ENCODE results near the gene TRDN. TPM values are rescaled to one million over a fixed set of nuclear protein-coding genes. Genes with fewer than 3 reads are reported as not detected.

Gene TRDN
- total and polyA plus RNA-seq, 2 donors from 2014 or later: 0.19 TPM; not detected in 1

- H3K9me3 ChIP-seq (ENCODE audit: control insufficient read depth in 2 of 3, insufficient read depth in 1 of 3, low read length in 3 of 3): no peaks in the 10 kb centered on the region
- H3K27me3 ChIP-seq (ENCODE audit: control insufficient read depth, insufficient read depth, low read length): no peaks in the 10 kb centered on the region
- H3K4me3 ChIP-seq (ENCODE audit: low read length in 3 of 3): no peak overlapping the region
- no peak overlapping the region for H3K9ac ChIP-seq (ENCODE audit: low read length in 3 of 3)
- H3K4me1 ChIP-seq (ENCODE audit: control insufficient read depth in 2 of 3, insufficient read depth in 2 of 3, low read depth in 1 of 3, low read length in 3 of 3): no peaks in the 10 kb centered on the region
- TF ChIP-seq CTCF (IDR thresholded peaks at IDR 0.05; ENCODE audit: borderline replicate concordance, extremely low read depth, insufficient read depth): no peak
- no peak overlapping the region for H3K27ac ChIP-seq (ENCODE audit: low read depth in 2 of 2, low read length in 2 of 2)
- DNase-seq (no peak), FAIRE-seq (no peak)
- H3K36me3 ChIP-seq (ENCODE audit: control insufficient read depth in 2 of 3, insufficient read depth in 3 of 3, low read length in 3 of 3): no peaks in the 10 kb centered on the region
- intact Hi-C loops (cut with DNase I): no loop called here
Observed at GRCh38 chr6:123467392-123467791, 169.4 kb downstream of the TRDN start.

- no peaks in the 10 kb centered on the region for H3K27me3 ChIP-seq (ENCODE audit: control insufficient read depth, insufficient read depth, low read length)
- no peak for TF ChIP-seq CTCF (IDR thresholded peaks at IDR 0.05; ENCODE audit: borderline replicate concordance, extremely low read depth, insufficient read depth)
- FAIRE-seq (no peak), DNase-seq (no peak)
- no peaks in the 10 kb centered on the region for H3K9me3 ChIP-seq (ENCODE audit: control insufficient read depth in 2 of 3, insufficient read depth in 1 of 3, low read length in 3 of 3)
- H3K9ac ChIP-seq (ENCODE audit: low read length in 3 of 3): no peak overlapping the region
- H3K36me3 ChIP-seq (ENCODE audit: control insufficient read depth in 2 of 3, insufficient read depth in 3 of 3, low read length in 3 of 3): no peaks in the 10 kb centered on the region
- no peaks in the 10 kb centered on the region for H3K4me1 ChIP-seq (ENCODE audit: control insufficient read depth in 2 of 3, insufficient read depth in 2 of 3, low read depth in 1 of 3, low read length in 3 of 3)
- intact Hi-C loops (cut with DNase I): no loop called here
- H3K4me3 ChIP-seq (ENCODE audit: low read length in 3 of 3): no peak overlapping the region
- H3K27ac ChIP-seq (ENCODE audit: low read depth in 2 of 2, low read length in 2 of 2): no peak overlapping the region
Observed at GRCh38 chr6:123462152-123462551, 174.6 kb downstream of the TRDN start.

GRCh38 chr6:123458218-123458617 is 178.5 kb downstream of the TRDN start:
- Histone ChIP-seq H3K4me1 (ENCODE audit: control insufficient read depth in 2 of 3, insufficient read depth in 2 of 3, low read depth in 1 of 3, low read length in 3 of 3) (no peaks in the 10 kb centered on the region), H3K27ac (ENCODE audit: low read depth in 2 of 2, low read length in 2 of 2) (no peak overlapping the region), H3K4me3 (ENCODE audit: low read length in 3 of 3) (no peak overlapping the region), H3K36me3 (ENCODE audit: control insufficient read depth in 2 of 3, insufficient read depth in 3 of 3, low read length in 3 of 3) (no peaks in the 10 kb centered on the region), H3K9me3 (ENCODE audit: control insufficient read depth in 2 of 3, insufficient read depth in 1 of 3, low read length in 3 of 3) (no peaks in the 10 kb centered on the region), H3K27me3 (ENCODE audit: control insufficient read depth, insufficient read depth, low read length) (no peaks in the 10 kb centered on the region), H3K9ac (ENCODE audit: low read length in 3 of 3) (no peak overlapping the region)
- no peak for FAIRE-seq
- intact Hi-C loops (cut with DNase I): no loop called here
- no peak for TF ChIP-seq CTCF (IDR thresholded peaks at IDR 0.05; ENCODE audit: borderline replicate concordance, extremely low read depth, insufficient read depth)
- DNase-seq: no peak

GRCh38 chr6:123456836-123457235 is 179.9 kb downstream of the TRDN start:
- Histone ChIP-seq H3K9me3 (ENCODE audit: control insufficient read depth in 2 of 3, insufficient read depth in 1 of 3, low read length in 3 of 3) (no peaks in the 10 kb centered on the region), H3K4me1 (ENCODE audit: control insufficient read depth in 2 of 3, insufficient read depth in 2 of 3, low read depth in 1 of 3, low read length in 3 of 3) (no peaks in the 10 kb centered on the region), H3K9ac (ENCODE audit: low read length in 3 of 3) (no peak overlapping the region), H3K4me3 (ENCODE audit: low read length in 3 of 3) (no peak overlapping the region), H3K27me3 (ENCODE audit: control insufficient read depth, insufficient read depth, low read length) (no peaks in the 10 kb centered on the region), H3K36me3 (ENCODE audit: control insufficient read depth in 2 of 3, insufficient read depth in 3 of 3, low read length in 3 of 3) (no peaks in the 10 kb centered on the region), H3K27ac (ENCODE audit: low read depth in 2 of 2, low read length in 2 of 2) (no peak overlapping the region)
- intact Hi-C loops (cut with DNase I): no loop called here
- FAIRE-seq (no peak), DNase-seq (no peak)
- TF ChIP-seq CTCF (IDR thresholded peaks at IDR 0.05; ENCODE audit: borderline replicate concordance, extremely low read depth, insufficient read depth): no peak
